Mesodermal cell (in vitro differentiated cells): ENCODE measurements around the gene FYTTD1.

Experiments used
- H3K27ac ChIP-seq: 2 replicates; pipeline ENCODE4 v1.7.0; 2013; ENCODE audit warnings: mild to moderate bottlenecking, low read depth, low read length, moderate library complexity; ENCODE audit not compliant: severe bottlenecking
- H3K36me3 ChIP-seq: 2 replicates; pipeline ENCODE4 v1.7.1; 2013; ENCODE audit warnings: mild to moderate bottlenecking, low read length, moderate library complexity; ENCODE audit not compliant: control insufficient read depth, insufficient read depth
- H3K4me1 ChIP-seq: one replicate; pipeline ENCODE4 v1.7.1; 2013; ENCODE audit warnings: mild to moderate bottlenecking, low read length; ENCODE audit not compliant: insufficient read depth, control insufficient read depth, poor library complexity, severe bottlenecking
- H3K4me3 ChIP-seq: 2 replicates; pipeline ENCODE4 v1.7.0; 2013; ENCODE audit warnings: low read length, control low read depth, mild to moderate bottlenecking; ENCODE audit not compliant: insufficient read depth, poor library complexity, severe bottlenecking; ENCODE audit errors: extremely low read depth
- H3K9me3 ChIP-seq: 2 replicates; pipeline ENCODE4 v1.7.1; 2013; ENCODE audit warnings: mild to moderate bottlenecking, low read length, moderate library complexity; ENCODE audit not compliant: control insufficient read depth
- WGBS, 2 experiments: methylation state at CpG; one replicate each; pipeline ENCODE4 v1.1.5; 2013; ENCODE audit warnings: missing lambda C conversion rate in 2 of 2; ENCODE audit not compliant: insufficient coverage in 2 of 2; 5-methylcytosine and 5-hydroxymethylcytosine counted together

FYTTD1 gene

GRCh38 chr3:197807969-197808587 is 58.4 kb downstream of the FYTTD1 start:
- peak overlapping the region; percentile 46 for H3K27ac ChIP-seq
- peaks cover 28% of the 10 kb centered on the region for H3K4me1 ChIP-seq
- 100% methylated on average over 2 of the region's 4 CpGs; no CpG with 5 or more reads in 1 of the 2 experiments for WGBS, 2 experiments
- peaks cover 21% of the 10 kb centered on the region for H3K36me3 ChIP-seq
- H3K9me3 ChIP-seq: no peaks in the 10 kb centered on the region
- H3K4me3 ChIP-seq: no peak overlapping the region

GRCh38 chr3:197809356-197810020 is 59.8 kb downstream of the FYTTD1 start:
- WGBS, 2 experiments: 83 to 100% methylated on average over 1 of the region's 2 CpGs
- peak overlapping the region; percentile 26 for H3K27ac ChIP-seq
- no peak overlapping the region for H3K4me3 ChIP-seq

GRCh38 chr3:197810901-197811300 is 61.2 kb downstream of the FYTTD1 start:
- no peaks in the 10 kb centered on the region for H3K9me3 ChIP-seq
- 88 to 95% methylated on average over 3 to 5 of the region's 6 CpGs for WGBS, 2 experiments
- H3K4me3 ChIP-seq: no peak overlapping the region
- H3K36me3 ChIP-seq: peaks cover 2% of the 10 kb centered on the region
- peaks cover 28% of the 10 kb centered on the region for H3K4me1 ChIP-seq
- H3K27ac ChIP-seq: no peak overlapping the region

More at GRCh38 chr3:197809356-197810020, 59.8 kb downstream of the FYTTD1 start:
- H3K36me3 ChIP-seq: peaks cover 11% of the 10 kb centered on the region
- peaks cover 28% of the 10 kb centered on the region for H3K4me1 ChIP-seq
- H3K9me3 ChIP-seq: no peaks in the 10 kb centered on the region

DNA sequence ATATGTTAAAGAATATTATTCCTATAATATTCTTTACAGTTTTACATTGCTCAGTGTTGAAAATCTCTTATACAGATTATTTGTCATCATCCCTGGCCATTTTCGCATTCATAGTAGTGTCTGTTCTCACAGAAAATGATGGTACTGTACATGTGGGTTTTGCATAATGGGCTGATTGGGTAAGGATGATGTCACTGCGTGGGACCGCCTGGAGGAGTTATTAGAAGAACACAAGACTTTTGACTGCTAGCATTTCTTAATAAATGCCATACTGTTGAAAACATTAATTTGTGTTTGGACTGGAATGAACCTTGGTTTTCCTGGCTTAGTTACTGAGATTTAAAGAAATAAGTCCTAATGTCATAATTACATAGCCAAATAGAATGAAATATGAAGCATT is 61.7 kb downstream of the FYTTD1 start:
- 80% methylated on average over 1 of the region's 3 CpGs; no CpG with 5 or more reads in 1 of the 2 experiments for WGBS, 2 experiments

GRCh38 chr3:197814372-197814771 is 64.7 kb downstream of the FYTTD1 start:
- H3K36me3 ChIP-seq: peaks cover 4% of the 10 kb centered on the region
- WGBS, 2 experiments: 100% methylated on average over 1 to 3 of the region's 4 CpGs
- H3K4me3 ChIP-seq: no peak overlapping the region
- H3K4me1 ChIP-seq: peaks cover 11% of the 10 kb centered on the region
- H3K27ac ChIP-seq: no peak overlapping the region
- H3K9me3 ChIP-seq: no peaks in the 10 kb centered on the region

More for the DNA sequence above, 61.7 kb downstream of the FYTTD1 start:
- H3K36me3 ChIP-seq: peaks cover 3% of the 10 kb centered on the region
- no peaks in the 10 kb centered on the region for H3K9me3 ChIP-seq
- H3K4me3 ChIP-seq: no peak overlapping the region
- no peak overlapping the region for H3K27ac ChIP-seq
- peaks cover 28% of the 10 kb centered on the region for H3K4me1 ChIP-seq

GRCh38 chr3:197820550-197821335 is 71.1 kb downstream of the FYTTD1 start:
- Histone ChIP-seq H3K9me3 (no peaks in the 10 kb centered on the region), H3K4me3 (no peak overlapping the region), H3K4me1 (no peaks in the 10 kb centered on the region), H3K36me3 (peaks cover 45% of the 10 kb centered on the region), H3K27ac (no peak overlapping the region)
- 87% methylated on average over 5 to 6 of the region's 8 CpGs for WGBS, 2 experiments

- Histone ChIP-seq H3K4me3 (no peak overlapping the region), H3K27ac (no peak overlapping the region), H3K9me3 (no peaks in the 10 kb centered on the region), H3K4me1 (no peaks in the 10 kb centered on the region), H3K36me3 (peaks cover 77% of the 10 kb centered on the region)
- 100% methylated on average over 1 of the region's 3 CpGs for WGBS, 2 experiments
These were observed 79.8 kb downstream of the FYTTD1 start for GRCh38 chr3:197829397-197830045.

GRCh38 chr3:197830308-197830966 is 80.8 kb downstream of the FYTTD1 start:
- Histone ChIP-seq H3K9me3 (no peaks in the 10 kb centered on the region), H3K36me3 (peaks cover 80% of the 10 kb centered on the region), H3K27ac (no peak overlapping the region), H3K4me3 (no peak overlapping the region), H3K4me1 (no peaks in the 10 kb centered on the region)
- WGBS, 2 experiments: 71 to 94% methylated on average over 2 of the region's 6 CpGs

DNA sequence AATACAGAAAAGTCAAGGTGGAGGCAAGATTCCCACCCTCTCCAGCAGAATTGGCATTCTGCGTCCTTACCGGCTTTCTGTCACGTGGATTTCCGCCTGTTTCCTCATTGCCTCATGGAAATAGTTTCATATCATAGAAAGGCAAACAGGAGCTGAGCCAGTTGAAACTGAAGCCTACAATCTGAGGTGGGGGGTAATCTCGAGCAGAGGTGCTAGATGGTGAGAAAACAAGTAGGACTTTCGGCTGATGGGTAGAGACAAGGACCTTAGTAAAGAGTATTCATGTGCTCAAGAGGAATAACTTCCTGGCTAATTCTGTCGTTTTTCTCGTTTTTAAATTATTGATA is 81.3 kb downstream of the FYTTD1 start:
- Histone ChIP-seq H3K27ac (no peak overlapping the region), H3K36me3 (peaks cover 84% of the 10 kb centered on the region), H3K9me3 (no peaks in the 10 kb centered on the region), H3K4me1 (no peaks in the 10 kb centered on the region), H3K4me3 (no peak overlapping the region)
- WGBS, 2 experiments: 97 to 98% methylated on average over 6 of the region's 8 CpGs
